ENCODE data around the gene NLGN1.

Gene NLGN1

GRCh38 chr3:174023421-174023820 lies 625.9 kb downstream of the NLGN1 start:
- DNase-seq = no peak

GRCh38 chr3:174028673-174029072 lies 631.1 kb downstream of the NLGN1 start:
- no peak for DNase-seq

- DNase-seq = peak; percentile 51
Measured at GRCh38 chr3:174035328-174035886, 637.9 kb downstream of the NLGN1 start.

GRCh38 chr3:174046311-174046710 lies 648.8 kb downstream of the NLGN1 start:
- DNase-seq = no peak

GRCh38 chr3:174049472-174049871 lies 651.9 kb downstream of the NLGN1 start:
- DNase-seq = no peak

GRCh38 chr3:174051191-174051590 lies 653.6 kb downstream of the NLGN1 start:
- no peak for DNase-seq

GRCh38 chr3:174058804-174059203 lies 661.3 kb downstream of the NLGN1 start:
- DNase-seq = no peak

- no peak for DNase-seq
Measured at GRCh38 chr3:174060431-174060830, 662.9 kb downstream of the NLGN1 start.

GRCh38 chr3:174061162-174061561 lies 663.6 kb downstream of the NLGN1 start:
- DNase-seq = no peak

GRCh38 chr3:174061731-174062130 lies 664.2 kb downstream of the NLGN1 start:
- no peak for DNase-seq

GRCh38 chr3:174062923-174063322 lies 665.4 kb downstream of the NLGN1 start:
- DNase-seq = no peak

GRCh38 chr3:174068035-174068434 lies 670.5 kb downstream of the NLGN1 start:
- no peak for DNase-seq

- DNase-seq = no peak
Measured at GRCh38 chr3:174072675-174073074, 675.1 kb downstream of the NLGN1 start.

- DNase-seq = no peak
Measured at GRCh38 chr3:174083706-174084105, 686.2 kb downstream of the NLGN1 start.

GRCh38 chr3:174089592-174089991 lies 692.0 kb downstream of the NLGN1 start:
- DNase-seq = no peak

GRCh38 chr3:174094669-174095068 lies 697.1 kb downstream of the NLGN1 start:
- DNase-seq = no peak

- no peak for DNase-seq
Measured at GRCh38 chr3:174097686-174098085, 700.1 kb downstream of the NLGN1 start.

- no peak for DNase-seq
Measured at GRCh38 chr3:174098746-174099145, 701.2 kb downstream of the NLGN1 start.

GRCh38 chr3:174099724-174100123 lies 702.2 kb downstream of the NLGN1 start:
- no peak for DNase-seq

GRCh38 chr3:174100744-174101143 lies 703.2 kb downstream of the NLGN1 start:
- no peak for DNase-seq

GRCh38 chr3:174101244-174101643 lies 703.7 kb downstream of the NLGN1 start:
- peak; percentile 4 for DNase-seq

- no peak for DNase-seq
Measured at GRCh38 chr3:174102274-174102673, 704.7 kb downstream of the NLGN1 start.

GRCh38 chr3:174102866-174103265 lies 705.3 kb downstream of the NLGN1 start:
- DNase-seq = no peak

GRCh38 chr3:174110761-174111160 lies 713.2 kb downstream of the NLGN1 start:
- peak; percentile 17 for DNase-seq

GRCh38 chr3:174111776-174112175 lies 714.2 kb downstream of the NLGN1 start:
- DNase-seq = no peak

GRCh38 chr3:174116421-174116820 lies 718.9 kb downstream of the NLGN1 start:
- DNase-seq = no peak

Data from OCI-M1 (cell line).